DOHH2 (cell line): ENCODE measurements around the gene COL23A1.

ENCODE experiments used
- H3F3A ChIP-seq: fragments of 200-600 bp; sonication (generic), shearing (Covaris generic); 2 replicates; pipeline ENCODE4 v1.6.0; 2016; ENCODE audit warnings: antibody characterized with exemption, mild to moderate bottlenecking; ENCODE audit not compliant: control insufficient read depth, insufficient read depth
- H3K27ac ChIP-seq: fragments of 200-600 bp; sonication (generic); 2 replicates; pipeline ENCODE4 v1.5.1; 2014; ENCODE audit warnings: low read depth, mild to moderate bottlenecking, low read length, moderate library complexity
- H3K27me3 ChIP-seq: fragments of 200-600 bp; sonication (generic); 2 replicates; pipeline ENCODE4 v1.6.1; 2014; ENCODE audit warnings: mild to moderate bottlenecking, low read length, mixed read lengths; ENCODE audit not compliant: control insufficient read depth
- H3K36me3 ChIP-seq: fragments of 200-600 bp; sonication (generic); 2 replicates; pipeline ENCODE4 v1.6.1; 2014; ENCODE audit warnings: mild to moderate bottlenecking, low read length, moderate library complexity, mixed read lengths; ENCODE audit not compliant: control insufficient read depth
- H3K4me1 ChIP-seq: fragments of 200-600 bp; sonication (generic); 2 replicates; pipeline ENCODE4 v1.6.1; 2014; ENCODE audit warnings: mild to moderate bottlenecking, low read length, mixed read lengths; ENCODE audit not compliant: control insufficient read depth
- H3K4me2 ChIP-seq: fragments of 200-600 bp; sonication (generic); 2 replicates; pipeline ENCODE4 v1.6.0; 2014; ENCODE audit warnings: mild to moderate bottlenecking, low read length, moderate library complexity
- H3K4me3 ChIP-seq: fragments of 200-600 bp; sonication (generic); 2 replicates; pipeline ENCODE4 v1.5.1; 2014; ENCODE audit warnings: mild to moderate bottlenecking, low read length, mixed read lengths
- H3K79me2 ChIP-seq: fragments of 200-600 bp; sonication (generic); 2 replicates; pipeline ENCODE4 v1.6.1; 2014; ENCODE audit warnings: mild to moderate bottlenecking, low read length, mixed read lengths; ENCODE audit not compliant: control insufficient read depth
- H3K9me2 ChIP-seq: fragments of 200-600 bp; sonication (generic); replicated peaks from 2 replicates; pipeline ENCODE4 v1.6.1; 2014; ENCODE audit warnings: mild to moderate bottlenecking, low read length, mixed read lengths; ENCODE audit not compliant: control insufficient read depth
- H3K9me3 ChIP-seq: fragments of 200-600 bp; sonication (generic); 2 replicates; pipeline ENCODE4 v1.6.1; 2014; ENCODE audit warnings: antibody characterized with exemption, low read length, mixed read lengths; ENCODE audit not compliant: control insufficient read depth, insufficient read depth
- H4K20me1 ChIP-seq: fragments of 200-600 bp; sonication (generic); 2 replicates; pipeline ENCODE4 v1.6.0; 2014; ENCODE audit warnings: low read depth, mild to moderate bottlenecking, antibody characterized with exemption, low read length, moderate library complexity; ENCODE audit not compliant: control insufficient read depth, insufficient read depth
- EZH2phosphoT487 ChIP-seq: fragments of 200-600 bp; sonication (generic); IDR thresholded peaks from 2 replicates; pipeline ENCODE4 v1.6.1; 2017; ENCODE audit warnings: borderline replicate concordance, mild to moderate bottlenecking, antibody characterized with exemption, low read length, moderate library complexity, mixed read lengths
- TF ChIP-seq, protein P1 (sequence below): fragments of 200-600 bp; sonication (generic); IDR thresholded peaks from one replicate; pipeline ENCODE4 v1.5.1; 2014; ENCODE audit warnings: antibody characterized with exemption, mild to moderate bottlenecking, low read depth, low read length; ENCODE audit not compliant: poor library complexity, severe bottlenecking

Gene COL23A1

DNA sequence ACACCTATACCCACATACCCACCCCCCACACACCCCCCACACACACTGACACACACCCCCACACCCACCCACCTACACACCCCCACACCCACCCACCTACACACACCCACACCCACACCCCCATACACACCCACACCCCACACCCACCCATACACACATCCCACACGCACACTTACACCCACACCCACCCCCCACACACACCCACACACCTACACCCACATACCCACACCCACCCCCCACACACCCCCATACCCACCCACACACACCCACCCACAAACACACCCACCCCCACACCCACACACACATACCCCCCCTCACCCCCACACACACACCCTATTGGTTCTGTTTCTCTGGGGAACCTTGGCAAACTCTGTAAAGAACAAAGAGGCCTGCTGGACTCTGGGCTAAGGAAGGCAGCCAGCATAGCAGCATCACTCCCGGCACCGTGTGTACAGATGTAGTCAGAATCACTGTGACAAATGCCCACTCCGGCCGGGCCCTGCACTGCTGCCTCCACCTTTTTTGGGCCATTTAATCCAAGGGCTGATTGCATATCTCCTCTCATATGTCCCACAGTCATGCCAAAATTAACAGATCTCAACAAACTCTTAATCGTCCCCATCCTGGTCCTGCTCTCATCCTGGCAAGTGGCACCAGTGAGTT lies 42.3 kb downstream of the COL23A1 start:
- Histone ChIP-seq H3K79me2 (no peaks in the 10 kb centered on the region), H3K4me3 (no peak overlapping the region), H3K27me3 (no peaks in the 10 kb centered on the region), H3K9me2 (no peaks in the 10 kb centered on the region), H3K27ac (no peak overlapping the region), H3K4me1 (no peaks in the 10 kb centered on the region), H4K20me1 (no peaks in the 10 kb centered on the region), H3K36me3 (no peaks in the 10 kb centered on the region), H3K9me3 (no peaks in the 10 kb centered on the region), H3F3A (no peaks in the 10 kb centered on the region), H3K4me2 (no peak overlapping the region)
- no peak for TF ChIP-seq EZH2phosphoT487
- TF ChIP-seq, protein P1, sequence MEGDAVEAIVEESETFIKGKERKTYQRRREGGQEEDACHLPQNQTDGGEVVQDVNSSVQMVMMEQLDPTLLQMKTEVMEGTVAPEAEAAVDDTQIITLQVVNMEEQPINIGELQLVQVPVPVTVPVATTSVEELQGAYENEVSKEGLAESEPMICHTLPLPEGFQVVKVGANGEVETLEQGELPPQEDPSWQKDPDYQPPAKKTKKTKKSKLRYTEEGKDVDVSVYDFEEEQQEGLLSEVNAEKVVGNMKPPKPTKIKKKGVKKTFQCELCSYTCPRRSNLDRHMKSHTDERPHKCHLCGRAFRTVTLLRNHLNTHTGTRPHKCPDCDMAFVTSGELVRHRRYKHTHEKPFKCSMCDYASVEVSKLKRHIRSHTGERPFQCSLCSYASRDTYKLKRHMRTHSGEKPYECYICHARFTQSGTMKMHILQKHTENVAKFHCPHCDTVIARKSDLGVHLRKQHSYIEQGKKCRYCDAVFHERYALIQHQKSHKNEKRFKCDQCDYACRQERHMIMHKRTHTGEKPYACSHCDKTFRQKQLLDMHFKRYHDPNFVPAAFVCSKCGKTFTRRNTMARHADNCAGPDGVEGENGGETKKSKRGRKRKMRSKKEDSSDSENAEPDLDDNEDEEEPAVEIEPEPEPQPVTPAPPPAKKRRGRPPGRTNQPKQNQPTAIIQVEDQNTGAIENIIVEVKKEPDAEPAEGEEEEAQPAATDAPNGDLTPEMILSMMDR: no peak

DNA sequence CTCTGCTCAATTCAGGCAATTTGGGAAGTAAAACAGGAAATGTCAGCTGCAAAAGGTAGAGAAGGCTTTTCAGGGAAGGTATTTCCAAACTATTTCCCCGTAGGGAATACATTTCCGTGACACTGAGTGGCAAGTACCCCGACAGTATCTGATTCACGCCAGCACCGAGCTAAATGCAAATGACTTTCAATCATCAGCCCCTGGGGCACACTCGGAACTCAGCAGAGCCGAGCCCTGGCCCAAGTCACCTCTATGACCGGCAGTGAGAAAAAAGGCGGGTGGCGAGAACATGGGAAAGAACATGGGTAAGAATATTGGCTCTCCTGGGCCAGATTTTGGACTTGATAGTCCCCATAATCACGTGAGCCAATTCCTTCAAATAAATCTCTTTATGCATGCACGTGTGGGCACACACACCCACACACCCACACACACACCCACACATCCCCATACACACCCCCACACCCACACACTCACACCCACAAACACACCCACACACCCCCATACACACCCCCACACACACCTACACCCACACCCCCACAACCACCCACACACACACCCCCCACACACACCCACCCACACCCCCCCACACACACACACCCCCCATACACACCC lies 43.0 kb downstream of the COL23A1 start:
- Histone ChIP-seq H3K4me2 (no peak overlapping the region), H3K27me3 (no peaks in the 10 kb centered on the region), H3K36me3 (no peaks in the 10 kb centered on the region), H4K20me1 (no peaks in the 10 kb centered on the region), H3K9me3 (no peaks in the 10 kb centered on the region), H3K4me3 (no peak overlapping the region), H3K9me2 (no peaks in the 10 kb centered on the region), H3K79me2 (no peaks in the 10 kb centered on the region), H3F3A (no peaks in the 10 kb centered on the region), H3K27ac (no peak overlapping the region), H3K4me1 (no peaks in the 10 kb centered on the region)
- TF ChIP-seq, protein P1: no peak
- TF ChIP-seq EZH2phosphoT487: no peak

GRCh38 chr5:178546675-178547033 lies 43.5 kb downstream of the COL23A1 start:
- no peak for TF ChIP-seq EZH2phosphoT487
- TF ChIP-seq, protein P1: no peak
- no peaks in the 10 kb centered on the region for H4K20me1 ChIP-seq
- no peak overlapping the region for H3K27ac ChIP-seq
- no peaks in the 10 kb centered on the region for H3K4me1 ChIP-seq
- H3K9me3 ChIP-seq: no peaks in the 10 kb centered on the region
- no peaks in the 10 kb centered on the region for H3K36me3 ChIP-seq
- H3K79me2 ChIP-seq: no peaks in the 10 kb centered on the region
- no peaks in the 10 kb centered on the region for H3F3A ChIP-seq
- no peaks in the 10 kb centered on the region for H3K27me3 ChIP-seq
- no peak overlapping the region for H3K4me2 ChIP-seq
- H3K9me2 ChIP-seq: no peaks in the 10 kb centered on the region
- no peak overlapping the region for H3K4me3 ChIP-seq
